WTC11 (cell line): ENCODE results near the gene SLU7.
A peak's percentile ranks its signal among the peaks of the same experiment; 100 is the strongest.

ENCODE experiments used
- NFE2L1 ChIP-seq: sonication (generic); formaldehyde crosslinking; IDR thresholded peaks from 2 replicates; pipeline ENCODE4 v1.8.1; 2023; ENCODE audit warnings: missing genetic modification reagents
- TEAD4 ChIP-seq: sonication (generic); formaldehyde crosslinking; IDR thresholded peaks from 2 replicates; pipeline ENCODE4 v1.8.0; 2022; ENCODE audit warnings: mild to moderate bottlenecking, missing genetic modification reagents
- TF ChIP-seq, protein P1 (sequence below): sonication (generic); formaldehyde crosslinking; IDR thresholded peaks from 2 replicates; pipeline ENCODE4 v1.8.1; 2023; ENCODE audit warnings: mild to moderate bottlenecking, missing genetic modification reagents
- TF ChIP-seq, protein P2 (sequence below): sonication (generic); formaldehyde crosslinking; IDR thresholded peaks from 2 replicates; pipeline ENCODE4 v1.8.0; 2022; ENCODE audit warnings: mild to moderate bottlenecking, missing genetic modification reagents
- TF ChIP-seq, protein P3 (sequence below): fragments of 200-600 bp; IDR thresholded peaks from 2 replicates; pipeline ENCODE4 v1.8.0; 2022; ENCODE audit warnings: antibody characterized with exemption

DNA sequence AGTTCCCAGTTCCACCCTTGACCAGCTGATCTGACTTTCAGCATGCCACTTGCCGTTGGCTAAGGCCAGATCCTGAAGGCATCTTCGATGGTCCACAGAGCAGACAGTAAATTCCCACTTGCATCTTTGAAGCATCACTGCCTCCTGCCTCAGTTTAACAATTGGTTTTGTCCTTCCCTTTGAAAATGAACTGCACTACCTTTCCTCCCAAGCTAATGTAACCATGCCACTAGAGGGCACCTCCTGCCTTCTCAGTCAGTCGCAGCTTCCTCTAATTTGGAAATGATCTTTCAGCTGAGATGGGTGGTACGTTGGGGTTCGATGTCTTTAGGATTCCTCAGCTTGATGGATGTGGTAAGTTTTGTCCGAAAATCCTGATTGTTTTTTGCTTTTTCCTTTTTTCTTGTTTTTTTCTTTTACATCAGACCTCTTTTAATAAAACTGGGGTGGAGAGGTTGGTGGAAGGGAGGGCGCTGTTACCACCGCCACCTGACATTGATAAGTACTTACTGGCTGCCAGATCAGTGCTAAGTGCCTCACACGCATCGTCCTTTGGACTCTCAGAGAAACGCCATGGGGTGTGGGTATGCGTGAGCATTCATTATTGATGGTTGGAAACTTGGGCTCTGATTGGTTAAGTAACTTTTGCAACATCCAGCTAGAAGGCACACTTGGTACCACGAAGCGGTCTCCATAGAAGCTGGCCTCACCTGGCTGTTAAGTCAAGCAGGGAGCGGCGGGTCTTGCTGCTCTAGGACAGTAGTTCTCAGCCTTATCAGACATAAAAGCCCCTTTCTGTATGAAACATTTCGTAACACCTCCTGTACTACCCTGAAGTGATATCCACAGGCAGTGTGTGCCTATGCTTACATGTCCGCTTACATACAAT, 19.7 kb upstream of the SLU7 start:
- TF ChIP-seq, protein P1, sequence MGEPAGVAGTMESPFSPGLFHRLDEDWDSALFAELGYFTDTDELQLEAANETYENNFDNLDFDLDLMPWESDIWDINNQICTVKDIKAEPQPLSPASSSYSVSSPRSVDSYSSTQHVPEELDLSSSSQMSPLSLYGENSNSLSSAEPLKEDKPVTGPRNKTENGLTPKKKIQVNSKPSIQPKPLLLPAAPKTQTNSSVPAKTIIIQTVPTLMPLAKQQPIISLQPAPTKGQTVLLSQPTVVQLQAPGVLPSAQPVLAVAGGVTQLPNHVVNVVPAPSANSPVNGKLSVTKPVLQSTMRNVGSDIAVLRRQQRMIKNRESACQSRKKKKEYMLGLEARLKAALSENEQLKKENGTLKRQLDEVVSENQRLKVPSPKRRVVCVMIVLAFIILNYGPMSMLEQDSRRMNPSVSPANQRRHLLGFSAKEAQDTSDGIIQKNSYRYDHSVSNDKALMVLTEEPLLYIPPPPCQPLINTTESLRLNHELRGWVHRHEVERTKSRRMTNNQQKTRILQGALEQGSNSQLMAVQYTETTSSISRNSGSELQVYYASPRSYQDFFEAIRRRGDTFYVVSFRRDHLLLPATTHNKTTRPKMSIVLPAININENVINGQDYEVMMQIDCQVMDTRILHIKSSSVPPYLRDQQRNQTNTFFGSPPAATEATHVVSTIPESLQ (CRISPR knock-in tag) = no peak
- TF ChIP-seq, protein P2, sequence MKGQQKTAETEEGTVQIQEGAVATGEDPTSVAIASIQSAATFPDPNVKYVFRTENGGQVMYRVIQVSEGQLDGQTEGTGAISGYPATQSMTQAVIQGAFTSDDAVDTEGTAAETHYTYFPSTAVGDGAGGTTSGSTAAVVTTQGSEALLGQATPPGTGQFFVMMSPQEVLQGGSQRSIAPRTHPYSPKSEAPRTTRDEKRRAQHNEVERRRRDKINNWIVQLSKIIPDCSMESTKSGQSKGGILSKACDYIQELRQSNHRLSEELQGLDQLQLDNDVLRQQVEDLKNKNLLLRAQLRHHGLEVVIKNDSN = no peak
- TF ChIP-seq, protein P3, sequence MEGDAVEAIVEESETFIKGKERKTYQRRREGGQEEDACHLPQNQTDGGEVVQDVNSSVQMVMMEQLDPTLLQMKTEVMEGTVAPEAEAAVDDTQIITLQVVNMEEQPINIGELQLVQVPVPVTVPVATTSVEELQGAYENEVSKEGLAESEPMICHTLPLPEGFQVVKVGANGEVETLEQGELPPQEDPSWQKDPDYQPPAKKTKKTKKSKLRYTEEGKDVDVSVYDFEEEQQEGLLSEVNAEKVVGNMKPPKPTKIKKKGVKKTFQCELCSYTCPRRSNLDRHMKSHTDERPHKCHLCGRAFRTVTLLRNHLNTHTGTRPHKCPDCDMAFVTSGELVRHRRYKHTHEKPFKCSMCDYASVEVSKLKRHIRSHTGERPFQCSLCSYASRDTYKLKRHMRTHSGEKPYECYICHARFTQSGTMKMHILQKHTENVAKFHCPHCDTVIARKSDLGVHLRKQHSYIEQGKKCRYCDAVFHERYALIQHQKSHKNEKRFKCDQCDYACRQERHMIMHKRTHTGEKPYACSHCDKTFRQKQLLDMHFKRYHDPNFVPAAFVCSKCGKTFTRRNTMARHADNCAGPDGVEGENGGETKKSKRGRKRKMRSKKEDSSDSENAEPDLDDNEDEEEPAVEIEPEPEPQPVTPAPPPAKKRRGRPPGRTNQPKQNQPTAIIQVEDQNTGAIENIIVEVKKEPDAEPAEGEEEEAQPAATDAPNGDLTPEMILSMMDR = peak; percentile 35
- no peak for TF ChIP-seq NFE2L1
- no peak for TF ChIP-seq TEAD4 (CRISPR knock-in tag)
